Stromal cell of bone marrow (primary cell): ENCODE results near the gene VEGFA.

Experiments
- DNase-seq: peaks from one replicate; pipeline ENCODE4 v3.0.0-alpha.2; 2012; ENCODE audit warnings: low read depth

The VEGFA gene

GRCh38 chr6:43738877-43739641, 31.0 kb upstream of the VEGFA start:
- DNase-seq, result no peak

- no peak for DNase-seq
Measured at GRCh38 chr6:43739642-43740091, 30.3 kb upstream of the VEGFA start.

- DNase-seq, result no peak
Measured at GRCh38 chr6:43740321-43740960, 29.6 kb upstream of the VEGFA start.

- no peak for DNase-seq
Measured at GRCh38 chr6:43740961-43741764, 28.8 kb upstream of the VEGFA start.

GRCh38 chr6:43741829-43742228, 28.2 kb upstream of the VEGFA start:
- DNase-seq, result no peak

- no peak for DNase-seq
Measured at GRCh38 chr6:43742285-43742684, 27.7 kb upstream of the VEGFA start.

- no peak for DNase-seq
Measured at GRCh38 chr6:43742931-43743632, 26.9 kb upstream of the VEGFA start.

- DNase-seq, result no peak
Measured at GRCh38 chr6:43743682-43744381, 26.2 kb upstream of the VEGFA start.

- DNase-seq, result no peak
Measured at GRCh38 chr6:43744491-43744890, 25.5 kb upstream of the VEGFA start.

- no peak for DNase-seq
Measured at GRCh38 chr6:43744931-43745727, 24.9 kb upstream of the VEGFA start.

- DNase-seq, result no peak
Measured at GRCh38 chr6:43746071-43746470, 23.9 kb upstream of the VEGFA start.

GRCh38 chr6:43746613-43747102, 23.4 kb upstream of the VEGFA start:
- DNase-seq, result no peak

GRCh38 chr6:43747784-43748183, 22.2 kb upstream of the VEGFA start:
- DNase-seq, result no peak

- DNase-seq, result no peak
Measured at GRCh38 chr6:43748765-43749164, 21.2 kb upstream of the VEGFA start.

GRCh38 chr6:43749461-43749860, 20.6 kb upstream of the VEGFA start:
- no peak for DNase-seq

- DNase-seq, result no peak
Measured at GRCh38 chr6:43750622-43751021, 19.4 kb upstream of the VEGFA start.

GRCh38 chr6:43753570-43754183, 16.3 kb upstream of the VEGFA start:
- DNase-seq, result no peak

GRCh38 chr6:43757966-43758616, 11.9 kb upstream of the VEGFA start:
- DNase-seq, result no peak

- no peak for DNase-seq
Measured at GRCh38 chr6:43758617-43759050, 11.4 kb upstream of the VEGFA start.
